NOMO-1 (cell line): ENCODE data around the gene KLHL3.
"Not testable (repeated sequence)": the region's sequence is repeated elsewhere in the genome, so short reads cannot be mapped to it uniquely, and the experiment has no call there.

Source experiments
- DNase-seq, 2 experiments: peaks; one replicate each; lab custom pipeline; 2025; ENCODE audit not compliant: unreplicated experiment in 2 of 2; lab: John Stamatoyannopoulos, UW

KLHL3 gene

GRCh38 chr5:137735555-137736284 is at the start of gene KLHL3:
TSS of gene KLHL3 (minus strand) at chr5:137736089. CDS start at chr5:137735646, 443 bp downstream.
- DNase-seq: no peak

DNA sequence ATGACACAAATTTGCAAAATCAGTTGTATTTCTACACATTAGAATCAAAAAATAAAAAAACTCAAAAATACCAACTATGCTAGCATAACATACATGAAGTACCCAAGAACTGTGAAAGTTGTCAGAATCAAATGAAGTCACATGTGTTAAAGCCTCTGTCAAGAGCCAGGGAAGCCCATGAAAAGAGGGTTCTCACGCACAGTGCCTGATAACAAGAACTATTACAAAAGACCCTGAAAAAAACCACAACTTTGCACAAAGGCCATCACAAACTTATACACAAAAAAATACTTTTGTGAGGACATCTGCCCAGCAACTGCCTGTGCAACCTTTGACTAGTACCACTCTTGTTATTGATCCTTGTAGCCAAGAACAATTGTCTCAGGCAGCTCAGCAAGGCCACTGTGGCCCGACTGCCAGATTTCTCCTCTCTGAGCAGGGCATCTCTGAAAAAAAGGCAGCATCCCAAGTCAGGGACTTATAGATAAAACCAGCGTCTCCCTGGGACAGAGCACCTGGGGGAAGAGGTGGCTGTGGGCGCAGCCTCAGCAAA is 47.2 kb upstream of the KLHL3 start:
- no peak for DNase-seq

GRCh38 chr5:137782055-137782454 is 46.2 kb upstream of the KLHL3 start:
- DNase-seq: no peak

GRCh38 chr5:137778772-137779564 is 43.1 kb upstream of the KLHL3 start:
- DNase-seq: peak in 1 of 2 experiments; percentile 37

DNA sequence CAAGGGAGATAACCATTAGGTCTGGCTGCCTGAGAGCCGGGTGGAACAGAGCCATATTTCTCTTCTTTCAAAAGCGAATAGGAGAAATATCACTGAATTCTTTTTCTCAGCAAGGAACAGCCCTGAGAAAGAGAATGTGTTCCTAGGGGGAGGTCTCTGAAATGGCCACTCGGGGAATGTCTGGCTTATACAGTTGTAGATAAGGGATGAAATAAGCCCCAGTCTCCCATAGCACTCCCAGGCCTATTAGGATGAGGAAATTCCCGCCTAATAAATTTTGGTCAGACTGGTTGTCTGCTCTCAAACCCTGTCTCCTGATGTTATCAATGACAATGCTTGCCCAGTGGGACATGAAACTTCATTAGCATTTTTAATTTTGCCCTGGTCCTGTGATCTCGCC is 32.0 kb upstream of the KLHL3 start:
- DNase-seq: not testable (repeated sequence)

DNA sequence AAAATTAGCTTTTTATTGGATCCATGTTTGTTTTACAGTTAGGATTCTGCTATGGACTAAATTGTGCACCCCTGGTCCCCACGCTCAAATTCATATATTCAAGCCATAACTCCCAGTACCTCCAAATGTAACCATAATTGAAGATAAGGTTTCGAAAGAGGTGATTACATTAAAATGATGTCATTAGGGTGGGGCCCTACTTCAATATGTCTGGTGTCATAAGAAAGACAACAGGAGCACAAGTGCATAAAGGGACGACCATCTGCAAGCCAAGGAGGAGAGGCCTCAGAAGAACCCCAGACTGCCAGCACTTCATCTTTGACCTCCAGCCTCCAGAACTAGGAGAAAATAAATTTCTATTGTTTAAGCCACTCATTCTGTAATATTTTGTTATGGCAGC is 25.7 kb upstream of the KLHL3 start:
- no peak for DNase-seq

DNA sequence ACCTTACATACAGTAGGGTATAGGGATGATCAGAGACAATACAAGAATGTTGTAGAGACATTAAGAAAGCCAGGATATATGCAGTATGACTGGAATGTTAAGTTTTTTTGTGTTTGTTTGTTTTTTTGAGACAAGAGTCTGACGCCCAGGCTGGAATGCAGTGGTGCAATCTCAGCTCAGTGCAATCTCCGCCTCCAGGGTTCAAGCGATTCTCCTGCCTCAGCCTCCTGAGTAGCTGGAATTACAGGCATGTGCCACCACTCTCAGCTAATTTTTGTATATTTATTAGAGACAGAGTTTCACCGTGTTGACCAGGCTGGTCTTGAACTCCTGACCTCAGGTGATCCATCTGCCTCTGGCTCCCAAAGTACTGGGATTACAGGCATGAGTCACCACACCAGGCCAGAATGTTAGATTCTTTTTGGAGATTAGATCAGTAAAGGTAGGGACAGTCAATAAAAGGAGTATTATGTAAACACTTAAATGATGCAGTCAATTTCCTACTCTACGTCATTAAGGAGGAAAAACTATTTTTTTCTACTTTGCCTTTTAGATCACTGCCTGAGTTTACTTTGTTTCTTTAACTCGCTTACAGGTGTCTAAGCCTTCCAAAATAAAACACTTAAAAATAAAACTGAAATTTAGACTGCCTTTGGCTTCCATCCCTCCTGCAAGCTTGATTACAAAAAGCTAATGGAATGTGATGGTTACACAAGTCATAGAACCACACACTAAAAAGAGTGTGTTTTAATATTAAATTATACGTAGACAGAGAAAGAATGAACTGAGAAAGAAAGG is 25.0 kb upstream of the KLHL3 start:
- no peak for DNase-seq

DNA sequence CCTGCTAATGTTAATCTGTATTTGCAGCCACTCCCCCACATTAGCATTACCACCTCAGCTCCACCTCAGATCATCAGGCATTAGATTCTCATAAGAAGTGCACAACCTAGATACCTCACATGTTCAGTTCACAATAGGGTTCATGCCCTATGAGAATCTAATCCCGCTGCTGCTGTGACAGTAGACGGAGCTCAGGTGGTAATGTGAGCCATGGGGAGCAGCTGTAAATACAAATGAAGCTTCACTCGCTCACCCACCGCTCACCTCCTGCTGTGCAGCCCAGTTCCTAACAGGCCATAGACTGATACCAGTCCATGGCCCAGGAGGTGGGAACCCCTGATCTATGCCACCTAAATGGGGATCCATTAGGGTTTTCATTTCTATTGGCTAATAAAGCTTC is 24.4 kb upstream of the KLHL3 start:
- DNase-seq: no peak

DNA sequence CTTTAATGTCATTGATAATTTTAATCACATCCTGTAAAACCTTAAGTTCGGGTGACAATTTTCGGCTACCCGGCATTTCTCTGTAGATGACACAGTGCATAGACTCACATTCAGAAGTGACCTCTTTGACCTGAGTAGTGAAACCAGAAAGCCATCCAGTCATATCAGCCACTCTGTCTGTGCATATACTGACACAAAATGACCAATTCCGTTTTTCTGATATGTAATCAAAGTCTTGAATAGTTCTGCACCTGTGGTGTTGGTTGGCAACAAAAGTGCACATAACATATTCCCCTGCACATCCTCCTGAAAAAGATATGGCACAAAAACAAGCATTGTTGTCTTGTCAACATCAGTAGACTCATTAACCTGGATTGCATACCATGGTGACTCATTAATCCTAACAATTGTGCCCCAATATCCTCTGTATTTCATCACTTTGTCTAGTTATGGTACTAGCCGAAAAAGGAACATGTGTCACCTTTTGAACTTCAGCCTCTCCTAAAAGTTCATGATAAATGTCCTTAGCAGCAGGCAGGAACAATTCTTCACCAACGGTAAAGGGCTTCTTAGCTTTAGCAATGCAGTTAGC is 22.9 kb upstream of the KLHL3 start:
- DNase-seq: no peak

DNA sequence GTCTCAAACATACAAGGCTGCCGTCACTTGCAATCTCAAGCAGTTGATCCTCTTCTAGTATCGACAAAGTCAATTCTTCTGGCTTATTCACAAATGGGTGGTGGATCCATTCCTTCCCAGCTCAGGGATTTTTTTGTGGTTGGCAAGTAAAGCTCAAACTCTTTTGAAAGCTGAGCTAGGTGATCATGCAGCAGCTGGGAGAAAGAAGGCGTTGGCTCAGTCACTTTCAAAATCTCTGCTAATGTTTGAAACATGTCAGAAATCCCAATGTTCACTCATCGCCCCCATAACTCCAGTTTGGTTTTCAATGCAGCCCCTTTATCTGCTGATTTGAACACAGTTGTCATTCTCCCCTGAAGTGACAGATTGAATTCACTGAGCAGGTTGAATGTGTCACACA is 22.2 kb upstream of the KLHL3 start:
- no peak for DNase-seq

DNA sequence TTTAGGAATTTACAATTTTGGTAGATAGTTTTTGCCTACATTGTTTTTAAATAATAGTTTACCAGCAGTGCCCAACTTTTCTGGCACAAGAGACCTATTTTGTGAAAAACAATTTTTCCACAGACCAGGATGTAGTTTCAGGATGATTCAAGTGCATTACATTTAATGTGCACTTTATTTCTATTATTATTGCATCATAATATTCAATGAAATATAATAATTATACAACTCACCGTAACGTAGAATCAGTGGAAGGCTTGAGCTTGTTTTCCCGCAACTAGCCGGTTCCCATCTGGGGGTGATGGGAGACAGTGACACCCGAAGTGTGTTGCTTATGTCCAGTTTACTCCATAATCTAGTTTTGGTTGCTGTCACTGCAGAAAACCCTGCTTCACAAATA is 21.7 kb upstream of the KLHL3 start:
- no peak for DNase-seq

DNA sequence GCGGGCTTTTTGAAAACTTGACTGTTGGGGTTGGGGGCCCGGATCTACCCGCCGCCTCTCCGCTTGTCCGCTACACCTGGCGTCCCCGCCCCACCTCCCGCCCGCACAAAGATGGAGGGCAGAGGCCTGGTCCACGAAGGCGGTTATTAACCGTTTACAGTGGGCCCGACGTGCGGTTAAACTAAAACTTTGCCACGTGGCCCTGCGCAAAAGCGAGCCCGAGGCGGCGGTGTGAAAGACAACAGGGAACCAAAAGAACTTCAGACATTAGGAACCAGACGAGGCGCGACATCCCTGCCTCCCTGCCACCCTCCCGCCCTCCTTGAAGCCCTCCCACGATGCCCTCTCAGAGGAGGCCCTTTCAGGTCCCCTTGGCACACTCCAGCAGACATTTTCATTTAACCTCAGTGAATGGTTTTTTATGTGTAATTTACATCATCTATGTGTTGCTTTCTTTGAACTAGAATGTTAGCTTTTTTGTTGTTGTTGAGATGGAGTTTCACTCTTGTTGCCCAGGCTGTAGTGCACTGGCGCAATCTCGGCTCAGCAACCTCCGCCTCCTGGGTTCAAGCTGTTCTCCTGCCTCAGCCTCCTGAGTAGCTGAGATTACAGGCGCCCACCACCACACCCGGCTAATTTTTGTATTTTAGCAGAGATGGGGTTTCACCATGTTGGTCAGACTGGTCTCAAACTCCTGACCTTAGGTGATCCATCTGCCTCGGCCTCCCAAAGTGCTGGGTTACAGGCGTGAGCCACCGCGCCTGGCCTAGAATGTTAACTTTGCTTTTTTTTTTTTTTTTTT is 19.3 kb upstream of the KLHL3 start:
- DNase-seq: peak; percentile 39 to 69

- DNase-seq: peak; percentile 94 to 97
Observed at GRCh38 chr5:137754188-137754960, 18.5 kb upstream of the KLHL3 start, which contains the start of gene HNRNPA0. TSS of gene HNRNPA0 (minus strand) at chr5:137754363. CDS start at chr5:137754066, 297 bp downstream.

DNA sequence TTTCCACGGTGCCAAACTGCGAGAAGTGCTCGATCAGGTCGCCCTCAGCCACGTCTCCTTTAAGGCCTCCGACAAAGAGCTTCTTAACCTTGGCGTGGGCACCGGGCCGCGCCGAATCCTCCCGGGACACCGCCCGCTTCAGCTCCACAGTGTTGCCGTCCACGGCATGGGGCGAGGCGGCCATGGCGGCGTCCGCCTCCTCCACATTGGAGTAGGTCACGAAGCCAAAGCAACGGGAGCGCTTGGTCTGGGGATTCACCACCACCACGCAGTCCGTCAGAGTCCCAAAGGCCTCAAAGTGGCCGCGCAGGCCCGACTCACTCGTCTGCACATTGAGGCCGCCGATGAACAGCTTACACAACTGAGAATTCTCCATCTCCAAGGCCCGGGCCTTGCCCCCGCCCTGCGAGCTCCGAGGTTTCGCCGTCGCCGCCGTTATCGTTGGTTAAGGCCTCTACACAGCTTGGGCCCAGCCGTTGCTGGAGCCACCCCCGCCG is 17.9 kb upstream of the KLHL3 start:
- DNase-seq: peak in 1 of 2 experiments; percentile 47

GRCh38 chr5:137752905-137753690 is 17.2 kb upstream of the KLHL3 start:
- peak; percentile 45 to 51 for DNase-seq

DNA sequence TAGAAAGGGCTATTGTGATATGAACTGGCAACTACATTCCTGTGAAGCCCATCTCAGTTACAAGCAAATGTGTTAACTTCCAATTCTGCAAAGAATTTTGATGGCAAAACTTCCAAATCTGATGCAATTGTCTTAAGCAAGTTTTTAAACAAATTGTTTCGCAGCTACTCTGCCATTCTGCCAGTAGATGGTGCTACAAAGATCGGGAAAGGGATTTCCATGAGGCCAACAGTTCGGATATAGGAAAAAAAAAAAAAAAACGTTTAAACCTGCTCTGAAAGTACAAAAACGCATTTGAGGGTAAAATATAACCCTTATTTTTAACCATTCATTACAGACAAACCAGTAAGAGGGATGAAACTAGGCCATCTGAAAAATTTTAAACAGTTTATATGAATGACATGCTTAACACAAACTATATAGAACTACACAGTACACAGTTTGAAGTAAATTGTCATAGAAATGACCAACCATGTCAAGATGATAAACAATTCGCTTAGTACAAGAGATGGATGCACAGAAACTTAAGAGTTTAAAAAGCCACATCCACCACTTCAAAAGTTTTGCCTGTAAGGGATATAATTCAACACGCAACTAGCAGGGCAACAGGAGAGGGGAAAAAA is 16.1 kb upstream of the KLHL3 start:
- peak; percentile 33 to 65 for DNase-seq

- no peak for DNase-seq
Observed at GRCh38 chr5:137750436-137750835, 14.5 kb upstream of the KLHL3 start.

GRCh38 chr5:137747848-137748247 is 12.0 kb upstream of the KLHL3 start:
- DNase-seq: no peak
